Right lobe of liver (tissue), 6 donors: Measurements from ENCODE around the gene RELB. TPM values are rescaled to one million over a fixed set of nuclear protein-coding genes. Genes with fewer than 3 reads are reported as not detected.

Source experiments
- ATAC-seq, 4 donors: fragments of 200-7000 bp; cut with Tn5 transposase; one replicate each; pipeline ENCODE4 v1.9.1; 2020; ENCODE audit warnings: mild to moderate bottlenecking in 4 of 4, moderate library complexity in 4 of 4
- DNase-seq, 3 donors: peaks; one replicate each; pipeline ENCODE4 v3.0.0-alpha.2; 2020
- H3K27ac ChIP-seq, 3 donors: fragments of 200-600 bp; one replicate each; pipeline ENCODE4 v1.8.0; 2022
- H3K27me3 ChIP-seq, 2 donors: fragments of 200-600 bp; one replicate each; pipeline ENCODE4 v1.8.0; 2022
- H3K36me3 ChIP-seq, 4 donors: fragments of 200-600 bp; sonication (generic) in 1 of 4; one replicate each; pipeline versions ENCODE4 v1.5.1 to v1.8.0; 2017 to 2022; ENCODE audit warnings: control low read depth in 1 of 4
- H3K4me1 ChIP-seq, 4 donors: fragments of 200-600 bp; sonication (generic) in 1 of 4; one replicate each; pipeline versions ENCODE4 v1.5.1 to v1.8.0; 2017 to 2022; ENCODE audit warnings: control low read depth in 1 of 4
- H3K4me3 ChIP-seq, 3 donors: fragments of 200-600 bp; one replicate each; pipeline ENCODE4 v1.8.0; 2022
- H3K9me3 ChIP-seq, 4 donors: fragments of 200-600 bp; sonication (generic) in 1 of 4; one replicate each; pipeline versions ENCODE4 v1.5.1 to v1.8.0; 2017 to 2022; ENCODE audit warnings: control low read depth in 1 of 4
- POLR2A ChIP-seq: fragments of 450-650 bp; IDR thresholded peaks from one replicate; pipeline ENCODE4 v1.6.1; 2017; ENCODE audit warnings: antibody characterized with exemption, mild to moderate bottlenecking
- WGBS: methylation state at CpG from one replicate; pipeline ENCODE4 v1.1.6; 2018; ENCODE audit warnings: low coverage, low lambda C conversion rate; ENCODE audit not compliant: insufficient coverage; ENCODE audit errors: missing lambda C conversion rate; 5-methylcytosine and 5-hydroxymethylcytosine counted together
- intact Hi-C, 2 donors: fragments of 100-400 bp; cut with DNase I; formaldehyde crosslinking; loops; one replicate each; pipeline versions ENCODE4 v1.11.2 to v1.14.1; 2022
- total RNA-seq, 6 experiments: library from RNA; depleted of rRNA in 2 of 6; stranded (reverse); fragments of >200 nt in 2 of 6; fragmentation: NEBNext Ultra II Directional in 3 of 6; extraction: Animal tissue kit (Norgen Biotek cat#: 25700) in 3 of 6; gene quantifications; one replicate each; pipeline versions ENCODE4 v1.1.0 to v1.2.4, GENCODE V29; 2016 to 2023
- TF ChIP-seq, protein P1 (sequence below), 4 donors: fragments of 200-600 bp in 3 of 4; fragments of 450-650 bp in 1 of 4; IDR thresholded peaks; one replicate each; pipeline versions ENCODE4 v1.5.1 to v1.8.0; 2016 to 2022; ENCODE audit warnings: antibody characterized with exemption in 4 of 4, mild to moderate bottlenecking in 2 of 4
- donor health status: DM: no; HTN: yes; CAD: no.
- donor health status: DM: no; HTN: no; CAD: no.
- donor health status: DM: no; HTN: no; CAD: no.
- donor health status: DM: no; HTN: yes; CAD: no.
- donor health status: DM: no; HTN: yes; CAD: no.

Gene RELB
- total RNA-seq, 6 experiments from 2014 or later, result 1.2 to 21.4 (median 7.2) TPM

DNA sequence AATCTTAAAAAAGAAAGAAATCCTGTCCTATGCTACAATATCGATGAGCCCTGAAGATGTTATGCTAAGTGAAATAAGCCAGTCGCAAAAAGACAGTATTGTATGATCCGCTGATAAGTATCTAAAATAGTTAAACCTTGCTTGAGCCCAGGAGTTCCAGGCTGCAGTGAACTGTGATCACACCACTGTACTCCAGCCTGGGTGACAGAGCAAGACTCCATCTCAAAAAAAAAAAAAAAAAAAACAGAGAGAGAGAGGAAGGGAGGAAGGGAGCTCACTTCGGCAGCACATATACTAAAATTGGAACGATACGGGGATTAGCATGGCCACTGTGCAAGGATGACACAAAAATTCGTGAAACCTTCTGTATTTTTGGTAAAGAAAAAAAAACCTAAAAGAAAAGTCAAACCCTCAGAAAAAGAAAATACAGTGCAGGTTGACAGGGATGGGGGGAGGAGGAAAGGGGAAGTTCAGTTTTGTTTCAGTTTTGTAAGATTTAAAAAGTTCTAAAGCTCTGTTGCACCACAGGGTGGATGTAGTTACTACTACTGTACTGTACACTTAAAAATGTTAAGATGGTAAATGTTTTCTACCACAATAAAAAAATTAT is 46.0 kb downstream of the RELB start:
- Histone ChIP-seq H3K4me3 (no peak overlapping the region), H3K4me1 (peaks cover 0 to 63% (median 31%) of the 10 kb centered on the region in 4 donors), H3K27ac (peak overlapping the region in 2 of 3 donors; percentile 71 to 83), H3K9me3 (no peaks in the 10 kb centered on the region), H3K36me3 (peaks cover 3 to 25% (median 7%) of the 10 kb centered on the region in 4 donors), H3K27me3 (no peaks in the 10 kb centered on the region)
- 40% methylated on average over 7 of the region's 7 CpGs for WGBS
- ATAC-seq (no peak), DNase-seq (no peak)
- intact Hi-C loops, result no loop called here
- TF ChIP-seq POLR2A, result no peak
- TF ChIP-seq, protein P1, sequence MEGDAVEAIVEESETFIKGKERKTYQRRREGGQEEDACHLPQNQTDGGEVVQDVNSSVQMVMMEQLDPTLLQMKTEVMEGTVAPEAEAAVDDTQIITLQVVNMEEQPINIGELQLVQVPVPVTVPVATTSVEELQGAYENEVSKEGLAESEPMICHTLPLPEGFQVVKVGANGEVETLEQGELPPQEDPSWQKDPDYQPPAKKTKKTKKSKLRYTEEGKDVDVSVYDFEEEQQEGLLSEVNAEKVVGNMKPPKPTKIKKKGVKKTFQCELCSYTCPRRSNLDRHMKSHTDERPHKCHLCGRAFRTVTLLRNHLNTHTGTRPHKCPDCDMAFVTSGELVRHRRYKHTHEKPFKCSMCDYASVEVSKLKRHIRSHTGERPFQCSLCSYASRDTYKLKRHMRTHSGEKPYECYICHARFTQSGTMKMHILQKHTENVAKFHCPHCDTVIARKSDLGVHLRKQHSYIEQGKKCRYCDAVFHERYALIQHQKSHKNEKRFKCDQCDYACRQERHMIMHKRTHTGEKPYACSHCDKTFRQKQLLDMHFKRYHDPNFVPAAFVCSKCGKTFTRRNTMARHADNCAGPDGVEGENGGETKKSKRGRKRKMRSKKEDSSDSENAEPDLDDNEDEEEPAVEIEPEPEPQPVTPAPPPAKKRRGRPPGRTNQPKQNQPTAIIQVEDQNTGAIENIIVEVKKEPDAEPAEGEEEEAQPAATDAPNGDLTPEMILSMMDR (IDR thresholded peaks at IDR 0.05), result no peak

DNA sequence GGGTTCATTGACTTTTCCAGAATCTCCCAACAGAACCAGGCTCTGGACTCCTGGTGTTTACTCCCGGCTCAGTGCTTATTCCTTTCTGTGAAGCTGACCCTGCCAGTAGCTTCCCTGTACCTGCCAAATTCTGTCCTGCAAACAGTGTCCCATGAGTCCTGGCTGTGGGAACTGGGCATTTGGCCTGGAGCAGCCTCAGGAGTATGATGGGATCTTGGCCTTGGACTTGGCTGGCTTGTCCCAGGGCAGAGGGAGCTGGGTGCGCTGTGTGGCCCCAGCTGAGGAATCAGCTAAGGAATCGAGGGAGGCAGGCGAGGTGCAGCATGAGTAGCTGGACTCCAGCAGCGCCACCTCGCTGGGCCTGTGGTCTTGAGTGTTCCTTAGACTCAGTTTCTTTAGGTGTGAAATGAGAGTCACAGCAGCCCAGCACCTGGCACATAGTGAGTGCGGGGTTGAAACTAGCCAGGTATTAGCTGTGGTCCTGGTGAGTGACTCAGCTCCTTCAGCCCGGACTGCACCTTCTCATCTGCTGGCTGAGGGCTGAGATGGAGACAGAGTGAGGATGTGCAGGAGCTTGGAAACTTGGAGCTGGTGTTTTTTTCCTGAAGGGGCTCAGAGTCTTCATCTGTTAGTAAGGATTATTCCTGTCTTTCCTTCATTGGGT is 47.9 kb downstream of the RELB start:
- H3K36me3 ChIP-seq, result peaks cover 5 to 26% (median 14%) of the 10 kb centered on the region in 4 donors
- WGBS, result 13% methylated on average over 4 of the region's 8 CpGs
- H3K9me3 ChIP-seq, result no peaks in the 10 kb centered on the region
- intact Hi-C loops, result no loop called here
- peak; percentile 49 to 90 (median 87) for DNase-seq
- no peak for TF ChIP-seq POLR2A
- TF ChIP-seq, protein P1 (IDR thresholded peaks at IDR 0.05), result no peak
- H3K4me1 ChIP-seq, result peaks cover 0 to 54% (median 26%) of the 10 kb centered on the region in 4 donors
- ATAC-seq, result peak; percentile 67 to 86 (median 82)
- peak overlapping the region in 2 of 3 donors; percentile 80 to 83 for H3K27ac ChIP-seq
- H3K4me3 ChIP-seq, result no peak overlapping the region
- H3K27me3 ChIP-seq, result no peaks in the 10 kb centered on the region

- Histone ChIP-seq H3K4me1 (peaks cover 0 to 45% (median 22%) of the 10 kb centered on the region in 4 donors), H3K27ac (peak overlapping the region in 1 of 3 donors; percentile 80), H3K4me3 (no peak overlapping the region), H3K27me3 (no peaks in the 10 kb centered on the region), H3K9me3 (no peaks in the 10 kb centered on the region), H3K36me3 (peaks cover 5 to 26% (median 17%) of the 10 kb centered on the region in 4 donors)
- intact Hi-C loops, result no loop called here
- ATAC-seq (no peak), DNase-seq (no peak)
- 95% methylated on average over 5 of the region's 6 CpGs for WGBS
- no peak for TF ChIP-seq POLR2A
- TF ChIP-seq, protein P1 (IDR thresholded peaks at IDR 0.05), result no peak
Measured at GRCh38 chr19:45050036-45050435, 48.8 kb downstream of the RELB start.

GRCh38 chr19:45051929-45052579 is 50.8 kb downstream of the RELB start:
- ATAC-seq (no peak), DNase-seq (no peak)
- Histone ChIP-seq H3K36me3 (peaks cover 5 to 44% (median 26%) of the 10 kb centered on the region in 4 donors), H3K4me3 (no peak overlapping the region), H3K27me3 (no peaks in the 10 kb centered on the region), H3K9me3 (no peaks in the 10 kb centered on the region), H3K27ac (no peak overlapping the region), H3K4me1 (peaks cover 0 to 28% (median 13%) of the 10 kb centered on the region in 4 donors)
- WGBS, result 68% methylated on average over 5 of the region's 9 CpGs
- intact Hi-C loops, result no loop called here
- TF ChIP-seq, protein P1 (IDR thresholded peaks at IDR 0.05), result no peak
- TF ChIP-seq POLR2A, result no peak
